B cell (primary cell): Measurements from ENCODE around the gene MAU2. TPM values are rescaled to one million over a fixed set of nuclear protein-coding genes. Genes with fewer than 3 reads are reported as not detected.

Source experiments
- ATAC-seq: fragments of 200-7000 bp; cut with Tn5 transposase; one replicate; pipeline ENCODE4 v1.10.0; 2021; ENCODE audit warnings: low read depth, mild to moderate bottlenecking, moderate number of reproducible peaks, moderate library complexity
- CTCF ChIA-PET: fragments of 350-600 bp; sonication (Branson Sonifier 250); formaldehyde crosslinking; loops from one replicate; lab custom pipeline; 2021; ENCODE audit warnings: antibody characterized with exemption, inconsistent platforms; lab: Charles Lee
- POLR2A ChIA-PET: fragments of 350-600 bp; sonication (Branson Sonifier 250); formaldehyde crosslinking; loops from one replicate; lab custom pipeline; 2021; ENCODE audit warnings: antibody characterized with exemption; lab: Charles Lee
- DNase-seq: peaks from one replicate; pipeline ENCODE4 v3.0.0; 2013
- H2AFZ ChIP-seq: 2 replicates; pipeline ENCODE4 v1.6.1; 2012; ENCODE audit warnings: mild to moderate bottlenecking, low read depth, low read length; ENCODE audit not compliant: insufficient read depth, poor library complexity, severe bottlenecking
- H3K27ac ChIP-seq, 2 donors: 1 replicate in 1 of 2; 2 replicates in 1 of 2; pipeline ENCODE4 v1.5.1; 2012 to 2013; ENCODE audit warnings: low read length in 2 of 2, mild to moderate bottlenecking in 2 of 2, moderate library complexity in 1 of 2
- H3K27me3 ChIP-seq, 4 experiments: fragments of 200-600 bp in 1 of 4; sonication (generic) in 1 of 4; replicated peaks in 1 of 4; 1 replicate in 2 of 4; 2 replicates in 2 of 4; pipeline versions ENCODE4 v1.6.1 to v1.7.0; 2013 to 2016; ENCODE audit warnings: low read length in 3 of 4, mild to moderate bottlenecking in 2 of 4, mixed read lengths in 1 of 4, moderate library complexity in 1 of 4; ENCODE audit not compliant: insufficient read depth in 4 of 4, control insufficient read depth in 3 of 4; ENCODE audit errors: control extremely low read depth in 1 of 4
- H3K36me3 ChIP-seq, 2 experiments: replicated peaks in 1 of 2; 1 replicate in 1 of 2; 2 replicates in 1 of 2; pipeline versions ENCODE4 v1.6.1 to v1.7.1; 2013; ENCODE audit warnings: low read length in 1 of 2; ENCODE audit not compliant: insufficient read depth in 2 of 2, control insufficient read depth in 1 of 2; ENCODE audit errors: control extremely low read depth in 1 of 2, extremely low read depth in 1 of 2
- H3K4me1 ChIP-seq, 2 donors: fragments of 200-600 bp in 1 of 2; sonication (generic) in 1 of 2; 1 replicate in 1 of 2; 2 replicates in 1 of 2; pipeline versions ENCODE4 v1.5.1 to v1.6.1; 2013 to 2017; ENCODE audit warnings: low read length in 2 of 2; ENCODE audit not compliant: control insufficient read depth in 2 of 2, insufficient read depth in 2 of 2
- H3K4me2 ChIP-seq: replicated peaks from 2 replicates; pipeline ENCODE3; 2012; ENCODE audit warnings: mild to moderate bottlenecking, low read depth, low read length; ENCODE audit not compliant: poor library complexity, severe bottlenecking
- H3K4me3 ChIP-seq, 5 experiments: fragments of 200-600 bp in 1 of 5; sonication (generic) in 1 of 5; 1 replicate in 3 of 5; 2 replicates in 2 of 5; pipeline versions ENCODE4 v1.5.1 to v1.7.0; 2011 to 2016; ENCODE audit warnings: low read length in 4 of 5, mild to moderate bottlenecking in 4 of 5, low read depth in 2 of 5, control low read depth in 1 of 5, moderate library complexity in 1 of 5; ENCODE audit not compliant: insufficient read depth in 1 of 5; ENCODE audit errors: control extremely low read depth in 1 of 5, extremely low read depth in 1 of 5
- H3K79me2 ChIP-seq: fragments of 200-600 bp; sonication (generic); one replicate; pipeline ENCODE4 v1.6.0; 2016; ENCODE audit warnings: low read length; ENCODE audit not compliant: control insufficient read depth, insufficient read depth
- H3K9ac ChIP-seq: fragments of 200-600 bp; sonication (generic); 2 replicates; pipeline ENCODE4 v1.6.1; 2017; ENCODE audit warnings: mild to moderate bottlenecking, low read length, moderate library complexity
- H3K9me3 ChIP-seq, 3 donors: one replicate each; pipeline versions ENCODE4 v1.6.1 to v1.7.1; 2013; ENCODE audit warnings: low read length in 2 of 3; ENCODE audit not compliant: control insufficient read depth in 2 of 3, insufficient read depth in 1 of 3; ENCODE audit errors: control extremely low read depth in 1 of 3
- H4K20me1 ChIP-seq: 2 replicates; pipeline ENCODE4 v1.6.0; 2012; ENCODE audit warnings: mild to moderate bottlenecking, low read length; ENCODE audit not compliant: insufficient read depth, control insufficient read depth, poor library complexity, severe bottlenecking
- H3K27ac Mint-ChIP-seq: one replicate; pipeline ENCODE4 v1.8.0; 2021; ENCODE audit warnings: mixed read lengths
- H3K27me3 Mint-ChIP-seq: one replicate; pipeline ENCODE4 v1.8.0; 2021; ENCODE audit warnings: mixed read lengths
- H3K4me1 Mint-ChIP-seq: one replicate; pipeline ENCODE4 v1.8.0; 2021; ENCODE audit warnings: mixed read lengths
- H3K4me3 Mint-ChIP-seq: one replicate; pipeline ENCODE4 v1.8.0; 2021; ENCODE audit warnings: mixed read lengths
- H3K9me3 Mint-ChIP-seq: one replicate; pipeline ENCODE4 v1.8.0; 2022; ENCODE audit warnings: mixed read lengths; ENCODE audit not compliant: insufficient read depth
- EZH2 ChIP-seq: IDR thresholded peaks from 2 replicates; pipeline ENCODE4 v1.6.1; 2012; ENCODE audit warnings: borderline replicate concordance, low read depth, mild to moderate bottlenecking, moderate library complexity, low read length; ENCODE audit not compliant: insufficient read depth, poor library complexity, severe bottlenecking
- WGBS: methylation state at CpG from one replicate; pipeline ENCODE4 v1.1.5; 2013; ENCODE audit warnings: missing lambda C conversion rate; ENCODE audit not compliant: insufficient coverage; 5-methylcytosine and 5-hydroxymethylcytosine counted together
- intact Hi-C: fragments of 100-400 bp; cut with micrococcal nuclease; formaldehyde crosslinking; loops from one replicate; pipeline ENCODE4 v1.10.0; 2022
- polyA plus RNA-seq: library from polyadenylated mRNA; depleted of rRNA; stranded (reverse); fragments of >200 nt; gene quantifications from 2 replicates; pipeline ENCODE4 v1.2.3, GENCODE V29; 2012
- total RNA-seq, 2 donors: library from RNA; stranded (reverse); fragments of 120-200 nt in 1 of 2; gene quantifications; 1 replicate in 1 of 2; 2 replicates in 1 of 2; pipeline versions ENCODE4 v1.2.3 to v1.2.4, GENCODE V29; 2013 to 2022
- TF ChIP-seq, protein P1 (sequence below): fragments of 200-600 bp; IDR thresholded peaks from one replicate; pipeline ENCODE4 v1.8.0; 2022; ENCODE audit warnings: antibody characterized with exemption, mild to moderate bottlenecking

MAU2 gene
- total and polyA plus RNA-seq, 2 donors (not counting 1 experiment from before 2014, with no cell fraction given) = 87.7 to 199 TPM

DNA sequence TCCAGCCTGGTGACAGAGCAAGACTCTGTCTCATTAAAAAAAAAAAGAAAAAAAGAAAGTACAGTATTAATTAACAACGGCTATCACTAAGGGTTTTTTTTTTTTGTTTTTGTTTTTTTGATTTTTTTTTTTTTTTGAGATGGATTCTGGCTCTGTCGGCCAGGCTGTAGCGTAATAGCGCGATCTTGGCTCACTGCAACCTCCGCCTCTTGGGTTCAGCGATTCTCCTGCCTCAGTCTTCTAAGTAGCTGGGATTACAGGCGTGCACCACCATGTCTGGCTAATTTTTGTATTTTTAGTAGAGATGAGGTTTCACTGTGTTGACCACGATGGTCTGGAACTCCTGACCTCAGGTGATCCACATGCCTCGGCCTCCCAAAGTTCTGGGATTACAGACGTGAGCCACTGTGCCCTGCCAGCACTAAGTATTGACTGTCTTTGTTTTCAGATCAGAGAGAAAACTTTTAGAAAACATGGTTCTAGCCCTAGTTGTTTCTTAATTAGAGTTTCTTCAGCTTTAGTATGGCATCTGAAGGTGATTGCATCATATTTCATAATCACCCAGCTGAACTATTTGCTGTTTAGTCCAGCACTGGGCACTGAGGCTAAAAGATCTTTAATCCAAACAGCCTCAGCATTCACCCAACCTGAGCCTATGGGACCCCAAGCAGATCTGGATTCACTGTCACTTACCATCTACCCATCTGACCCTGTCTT, 82.2 kb downstream of the MAU2 start:
- Mint-ChIP-seq H3K4me3 (no peak overlapping the region), H3K4me1 (peaks cover 22% of the 10 kb centered on the region), H3K27me3 (no peaks in the 10 kb centered on the region), H3K9me3 (no peaks in the 10 kb centered on the region), H3K27ac (peak overlapping the region; percentile 12)
- ChIA-PET POLR2A (interaction anchor here (0.7 kb wide), 1 partner anchor 38 kb away, joined by 8 read pairs; no protein-coding TSS in a partner anchor), CTCF (interaction anchor here (0.8 to 1.2 kb wide), 5 partner anchors 10 to 88 kb away, joined by 3 to 4 read pairs (median 3); no protein-coding TSS in a partner anchor)
- H3K79me2 ChIP-seq = peaks cover 58% of the 10 kb centered on the region
- peaks cover 19 to 22% of the 10 kb centered on the region in 2 donors for H3K4me1 ChIP-seq
- H3K27me3 ChIP-seq = no peaks in the 10 kb centered on the region
- H3K27ac ChIP-seq = no peak overlapping the region
- H3K9ac ChIP-seq = no peak overlapping the region
- TF ChIP-seq, protein P1, sequence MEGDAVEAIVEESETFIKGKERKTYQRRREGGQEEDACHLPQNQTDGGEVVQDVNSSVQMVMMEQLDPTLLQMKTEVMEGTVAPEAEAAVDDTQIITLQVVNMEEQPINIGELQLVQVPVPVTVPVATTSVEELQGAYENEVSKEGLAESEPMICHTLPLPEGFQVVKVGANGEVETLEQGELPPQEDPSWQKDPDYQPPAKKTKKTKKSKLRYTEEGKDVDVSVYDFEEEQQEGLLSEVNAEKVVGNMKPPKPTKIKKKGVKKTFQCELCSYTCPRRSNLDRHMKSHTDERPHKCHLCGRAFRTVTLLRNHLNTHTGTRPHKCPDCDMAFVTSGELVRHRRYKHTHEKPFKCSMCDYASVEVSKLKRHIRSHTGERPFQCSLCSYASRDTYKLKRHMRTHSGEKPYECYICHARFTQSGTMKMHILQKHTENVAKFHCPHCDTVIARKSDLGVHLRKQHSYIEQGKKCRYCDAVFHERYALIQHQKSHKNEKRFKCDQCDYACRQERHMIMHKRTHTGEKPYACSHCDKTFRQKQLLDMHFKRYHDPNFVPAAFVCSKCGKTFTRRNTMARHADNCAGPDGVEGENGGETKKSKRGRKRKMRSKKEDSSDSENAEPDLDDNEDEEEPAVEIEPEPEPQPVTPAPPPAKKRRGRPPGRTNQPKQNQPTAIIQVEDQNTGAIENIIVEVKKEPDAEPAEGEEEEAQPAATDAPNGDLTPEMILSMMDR = no peak
- TF ChIP-seq EZH2 = no peak
- peaks cover 14% of the 10 kb centered on the region for H4K20me1 ChIP-seq
- no peak overlapping the region for H2AFZ ChIP-seq
- H3K9me3 ChIP-seq = peaks cover 0 to 3% (median 0%) of the 10 kb centered on the region in 3 donors
- ATAC-seq = no peak
- intact Hi-C loops = no loop called here
- H3K4me2 ChIP-seq = no peak overlapping the region
- no peaks in the 10 kb centered on the region for H3K36me3 ChIP-seq
- no peak overlapping the region for H3K4me3 ChIP-seq
- WGBS = 98% methylated on average over 7 of the region's 11 CpGs
- no peak for DNase-seq

DNA sequence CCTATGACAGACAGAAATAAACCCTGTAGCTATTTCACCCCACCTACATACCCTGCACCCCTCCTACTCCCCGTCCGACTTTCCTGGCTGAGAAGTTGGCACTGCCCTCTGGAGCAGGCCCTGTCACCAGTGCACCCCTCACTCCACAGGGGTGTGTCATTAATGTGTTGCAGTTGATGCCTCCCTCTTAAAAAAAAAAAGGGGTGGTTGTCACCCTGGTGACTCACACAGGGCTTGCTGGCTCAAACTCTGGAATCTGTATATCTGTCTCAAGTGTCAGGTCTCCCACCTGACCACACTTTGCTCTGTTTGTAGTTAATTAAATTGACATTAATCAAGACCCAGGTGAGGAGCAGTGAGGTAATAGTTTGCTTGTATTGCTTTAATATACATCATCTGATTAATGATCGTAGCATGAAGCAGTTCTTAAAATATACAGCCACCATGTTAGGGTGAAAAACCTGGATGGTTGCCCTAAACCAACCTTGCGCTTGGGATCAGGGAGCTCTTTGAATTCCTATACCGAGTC, 82.8 kb downstream of the MAU2 start:
- Histone ChIP-seq H3K27ac (no peak overlapping the region), H3K4me3 (no peak overlapping the region), H3K4me2 (no peak overlapping the region), H3K9ac (no peak overlapping the region), H3K4me1 (peaks cover 23% of the 10 kb centered on the region in 2 donors), H3K36me3 (no peaks in the 10 kb centered on the region), H3K79me2 (peaks cover 60% of the 10 kb centered on the region), H2AFZ (no peak overlapping the region), H4K20me1 (peaks cover 18% of the 10 kb centered on the region), H3K9me3 (peaks cover 0 to 3% (median 0%) of the 10 kb centered on the region in 3 donors), H3K27me3 (no peaks in the 10 kb centered on the region)
- intact Hi-C loops = no loop called here
- DNase-seq (no peak), ATAC-seq (no peak)
- Mint-ChIP-seq H3K4me3 (peak overlapping the region; percentile 27), H3K27me3 (no peaks in the 10 kb centered on the region), H3K4me1 (peaks cover 24% of the 10 kb centered on the region), H3K27ac (peak overlapping the region; percentile 12), H3K9me3 (no peaks in the 10 kb centered on the region)
- ChIA-PET CTCF (interaction anchor here (0.8 to 1.2 kb wide), 3 partner anchors 29 to 87 kb away, joined by 3 read pairs; no protein-coding TSS in a partner anchor), POLR2A (no interaction called here)
- 100% methylated on average over 3 of the region's 5 CpGs for WGBS
- TF ChIP-seq, protein P1 = no peak
- no peak for TF ChIP-seq EZH2
